Progenitor cell of endocrine pancreas (in vitro differentiated cells): ENCODE measurements around the gene REV1. TPM values are rescaled to one million over a fixed set of nuclear protein-coding genes. Genes with fewer than 3 reads are reported as not detected.
"Not testable (repeated sequence)": the region's sequence is repeated elsewhere in the genome, so short reads cannot be mapped to it uniquely, and the experiment has no call there.

Source experiments
- DNase-seq: peaks from one replicate; pipeline ENCODE4 v3.0.0; 2021; ENCODE audit warnings: low spot score; ENCODE audit not compliant: unreplicated experiment
- H3K27ac Mint-ChIP-seq: 2 replicates; pipeline ENCODE4 v1.8.0; 2021; ENCODE audit warnings: mild to moderate bottlenecking, moderate library complexity, mixed read lengths
- H3K27me3 Mint-ChIP-seq: 2 replicates; pipeline ENCODE4 v1.8.0; 2021; ENCODE audit warnings: mixed read lengths
- H3K36me3 Mint-ChIP-seq: 2 replicates; pipeline ENCODE4 v1.8.0; 2022; ENCODE audit warnings: mixed read lengths; ENCODE audit not compliant: insufficient read depth
- H3K4me1 Mint-ChIP-seq: 2 replicates; pipeline ENCODE4 v1.8.0; 2021; ENCODE audit warnings: low read depth, mixed read lengths
- H3K4me3 Mint-ChIP-seq: 2 replicates; pipeline ENCODE4 v1.8.0; 2021; ENCODE audit warnings: low read depth, mild to moderate bottlenecking, moderate library complexity, mixed read lengths
- H3K9me3 Mint-ChIP-seq: 2 replicates; pipeline ENCODE4 v1.8.0; 2021; ENCODE audit warnings: low read depth, mixed read lengths
- total RNA-seq: library from RNA; stranded (reverse); gene quantifications from 2 replicates; pipeline ENCODE4 v1.2.1, GENCODE V29; 2021
- TF ChIP-seq, protein P1 (sequence below): fragments of 200-600 bp; sonication (generic); IDR thresholded peaks from one replicate; pipeline ENCODE4 v1.5.0; 2021; ENCODE audit warnings: antibody characterized with exemption, mild to moderate bottlenecking; ENCODE audit not compliant: unreplicated experiment

REV1 gene
- total RNA-seq, 1 donor from 2014 or later: 53.7 TPM

DNA sequence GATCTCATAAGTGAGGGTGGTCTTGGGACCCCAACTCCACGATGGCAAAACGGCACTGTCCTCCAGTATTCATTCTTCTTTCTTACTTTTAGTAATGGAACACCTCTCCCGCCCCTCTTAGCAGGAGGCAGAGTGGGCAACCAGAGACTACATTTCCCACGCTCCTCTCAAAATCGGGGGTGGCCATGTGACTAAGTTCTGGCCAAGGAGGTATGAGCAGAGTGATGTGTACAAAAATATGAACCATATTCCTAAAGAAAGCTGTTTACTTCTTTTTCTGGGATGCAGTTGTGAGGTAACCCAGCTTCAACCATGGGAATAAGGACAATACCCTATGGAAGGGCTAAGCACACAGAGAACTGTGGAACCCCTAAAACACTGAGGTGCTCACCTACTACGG lies 12.8 kb downstream of the REV1 start:
- no peak overlapping the region for H3K4me3 Mint-ChIP-seq
- H3K27ac Mint-ChIP-seq: no peak overlapping the region
- peaks cover 19% of the 10 kb centered on the region for H3K4me1 Mint-ChIP-seq
- peaks cover 2% of the 10 kb centered on the region for H3K36me3 Mint-ChIP-seq
- no peak for DNase-seq
- no peaks in the 10 kb centered on the region for H3K27me3 Mint-ChIP-seq
- TF ChIP-seq, protein P1, sequence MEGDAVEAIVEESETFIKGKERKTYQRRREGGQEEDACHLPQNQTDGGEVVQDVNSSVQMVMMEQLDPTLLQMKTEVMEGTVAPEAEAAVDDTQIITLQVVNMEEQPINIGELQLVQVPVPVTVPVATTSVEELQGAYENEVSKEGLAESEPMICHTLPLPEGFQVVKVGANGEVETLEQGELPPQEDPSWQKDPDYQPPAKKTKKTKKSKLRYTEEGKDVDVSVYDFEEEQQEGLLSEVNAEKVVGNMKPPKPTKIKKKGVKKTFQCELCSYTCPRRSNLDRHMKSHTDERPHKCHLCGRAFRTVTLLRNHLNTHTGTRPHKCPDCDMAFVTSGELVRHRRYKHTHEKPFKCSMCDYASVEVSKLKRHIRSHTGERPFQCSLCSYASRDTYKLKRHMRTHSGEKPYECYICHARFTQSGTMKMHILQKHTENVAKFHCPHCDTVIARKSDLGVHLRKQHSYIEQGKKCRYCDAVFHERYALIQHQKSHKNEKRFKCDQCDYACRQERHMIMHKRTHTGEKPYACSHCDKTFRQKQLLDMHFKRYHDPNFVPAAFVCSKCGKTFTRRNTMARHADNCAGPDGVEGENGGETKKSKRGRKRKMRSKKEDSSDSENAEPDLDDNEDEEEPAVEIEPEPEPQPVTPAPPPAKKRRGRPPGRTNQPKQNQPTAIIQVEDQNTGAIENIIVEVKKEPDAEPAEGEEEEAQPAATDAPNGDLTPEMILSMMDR: no peak
- H3K9me3 Mint-ChIP-seq: no peaks in the 10 kb centered on the region

DNA sequence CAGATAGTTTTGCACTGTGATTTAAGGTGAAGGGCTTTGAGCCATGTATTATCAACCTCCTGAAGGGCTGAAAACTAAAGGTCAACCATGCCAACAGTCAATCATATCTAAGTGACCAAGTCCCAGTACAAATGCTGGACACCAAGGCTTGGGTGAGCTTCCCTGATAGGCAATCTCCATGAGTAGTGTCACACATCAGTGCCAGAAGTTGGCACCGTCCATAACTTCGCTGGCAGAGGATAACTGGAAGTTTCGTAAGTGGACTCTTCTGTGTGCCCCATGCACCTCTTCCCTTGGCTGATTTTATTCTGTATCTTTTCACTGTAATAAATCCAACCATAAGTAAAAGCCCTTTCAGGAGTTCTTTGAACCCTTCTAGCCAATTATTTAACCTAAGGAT lies 13.2 kb downstream of the REV1 start:
- Mint-ChIP-seq H3K27ac (no peak overlapping the region), H3K27me3 (no peaks in the 10 kb centered on the region), H3K4me3 (no peak overlapping the region), H3K4me1 (peaks cover 22% of the 10 kb centered on the region), H3K9me3 (no peaks in the 10 kb centered on the region), H3K36me3 (peaks cover 2% of the 10 kb centered on the region)
- no peak for DNase-seq
- TF ChIP-seq, protein P1: no peak

- H3K27me3 Mint-ChIP-seq, H3K36me3 Mint-ChIP-seq, H3K4me3 Mint-ChIP-seq, H3K9me3 Mint-ChIP-seq, DNase-seq, H3K27ac Mint-ChIP-seq: not testable (repeated sequence)
- peaks cover 30% of the 10 kb centered on the region for H3K4me1 Mint-ChIP-seq
Measured at GRCh38 chr2:99475095-99475494, 14.7 kb downstream of the REV1 start.

- DNase-seq: no peak
- Mint-ChIP-seq H3K9me3 (peaks cover 9% of the 10 kb centered on the region), H3K27ac (no peak overlapping the region), H3K36me3 (peaks cover 5% of the 10 kb centered on the region), H3K27me3 (no peaks in the 10 kb centered on the region), H3K4me3 (no peak overlapping the region), H3K4me1 (peaks cover 30% of the 10 kb centered on the region)
- TF ChIP-seq, protein P1: no peak
Measured at GRCh38 chr2:99473518-99474083, 16.2 kb downstream of the REV1 start.

- Mint-ChIP-seq H3K9me3 (peaks cover 13% of the 10 kb centered on the region), H3K4me3 (no peak overlapping the region), H3K36me3 (peaks cover 8% of the 10 kb centered on the region), H3K27me3 (no peaks in the 10 kb centered on the region), H3K27ac (peak overlapping the region; percentile 7), H3K4me1 (peaks cover 34% of the 10 kb centered on the region)
- TF ChIP-seq, protein P1: no peak
- DNase-seq: no peak
Measured at GRCh38 chr2:99472600-99472960, 17.2 kb downstream of the REV1 start.
